Glutamatergic neuron (in vitro differentiated cells): Measurements from ENCODE around the gene IER3. TPM values are rescaled to one million over a fixed set of nuclear protein-coding genes. Genes with fewer than 3 reads are reported as not detected.

Experiments used
- DNase-seq: peaks from one replicate; pipeline ENCODE4 v3.0.0; 2022
- H3K27ac Mint-ChIP-seq: one replicate; pipeline ENCODE4 v1.8.0; 2020; ENCODE audit warnings: mild to moderate bottlenecking, mixed read lengths, inconsistent platforms; ENCODE audit not compliant: unreplicated experiment
- H3K27me3 Mint-ChIP-seq: one replicate; pipeline ENCODE4 v1.8.0; 2020; ENCODE audit warnings: mild to moderate bottlenecking, moderate library complexity, mixed read lengths, inconsistent platforms; ENCODE audit not compliant: unreplicated experiment
- H3K36me3 Mint-ChIP-seq: one replicate; pipeline ENCODE4 v1.8.0; 2020; ENCODE audit warnings: mild to moderate bottlenecking, mixed read lengths, inconsistent platforms; ENCODE audit not compliant: unreplicated experiment
- H3K4me1 Mint-ChIP-seq: one replicate; pipeline ENCODE4 v1.8.0; 2020; ENCODE audit warnings: mild to moderate bottlenecking, low read depth, mixed read lengths, inconsistent platforms; ENCODE audit not compliant: unreplicated experiment
- H3K4me3 Mint-ChIP-seq: one replicate; pipeline ENCODE4 v1.8.0; 2020; ENCODE audit warnings: mild to moderate bottlenecking, mixed read lengths, inconsistent platforms; ENCODE audit not compliant: unreplicated experiment
- H3K9me3 Mint-ChIP-seq: one replicate; pipeline ENCODE4 v1.8.0; 2020; ENCODE audit warnings: mild to moderate bottlenecking, moderate library complexity, mixed read lengths, inconsistent platforms; ENCODE audit not compliant: unreplicated experiment
- CTCF ChIP-seq: fragments of 200-600 bp; sonication (generic); IDR thresholded peaks from one replicate; pipeline ENCODE4 v1.5.0; 2021; ENCODE audit not compliant: partially characterized antibody, unreplicated experiment
- total RNA-seq: library from RNA; stranded (reverse); fragmentation: NEBNext Ultra II Directional; extraction: Animal tissue kit (Norgen Biotek cat#: 25700); gene quantifications from one replicate; pipeline ENCODE4 v1.2.1, GENCODE V29; 2021; ENCODE audit not compliant: unreplicated experiment

The IER3 gene
- total RNA-seq, 1 donor from 2014 or later, result 13.5 TPM

- peaks cover 3% of the 10 kb centered on the region for H3K9me3 Mint-ChIP-seq
- H3K27me3 Mint-ChIP-seq, result no peaks in the 10 kb centered on the region
- H3K27ac Mint-ChIP-seq, result no peak overlapping the region
- DNase-seq, result no peak
- peaks cover 8% of the 10 kb centered on the region for H3K36me3 Mint-ChIP-seq
- peaks cover 3% of the 10 kb centered on the region for H3K4me1 Mint-ChIP-seq
- no peak for TF ChIP-seq CTCF
- H3K4me3 Mint-ChIP-seq, result no peak overlapping the region
Measured at GRCh38 chr6:30780642-30780920, 36.2 kb upstream of the IER3 start.

DNA sequence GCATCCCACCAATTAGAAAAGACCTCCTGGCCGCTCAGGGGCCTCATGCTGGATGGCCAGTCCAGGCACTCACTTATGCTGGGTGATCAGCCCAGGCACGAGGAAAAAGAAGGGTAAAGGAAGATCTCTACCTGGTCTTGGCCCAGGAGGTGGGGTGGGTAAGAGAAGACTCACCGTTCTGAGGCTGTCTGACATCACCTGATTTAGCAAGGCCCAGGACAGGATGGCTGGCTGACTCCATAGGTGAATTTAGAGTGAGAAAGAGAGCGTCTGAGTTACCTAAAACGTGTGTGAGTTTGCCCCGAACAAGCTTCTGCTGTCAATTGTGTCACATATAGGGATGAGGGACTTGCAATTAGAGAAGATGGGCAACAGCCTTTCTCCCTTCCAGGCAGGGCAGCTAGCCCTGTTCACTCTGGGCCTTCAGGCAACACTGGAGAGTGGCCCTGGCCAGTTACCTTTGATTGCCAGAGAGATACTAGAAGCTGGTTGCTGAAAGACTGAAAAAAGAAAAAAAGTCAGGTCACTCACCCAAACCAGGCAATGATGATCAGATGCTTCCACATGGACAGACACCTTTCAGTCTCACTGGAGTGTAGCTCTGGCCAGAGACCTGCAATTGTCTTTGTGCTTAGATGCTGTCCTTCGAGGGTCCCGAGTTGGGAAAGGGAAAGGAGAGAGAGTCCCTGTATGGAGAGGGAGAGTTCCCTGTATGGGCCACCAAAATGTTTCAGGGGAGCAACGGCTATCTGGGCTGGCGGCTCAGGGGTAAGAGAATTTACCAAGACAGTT lies 35.7 kb upstream of the IER3 start:
- no peak for TF ChIP-seq CTCF
- H3K27me3 Mint-ChIP-seq, result no peaks in the 10 kb centered on the region
- H3K9me3 Mint-ChIP-seq, result peaks cover 1% of the 10 kb centered on the region
- no peak overlapping the region for H3K4me3 Mint-ChIP-seq
- H3K27ac Mint-ChIP-seq, result no peak overlapping the region
- DNase-seq, result no peak
- peaks cover 8% of the 10 kb centered on the region for H3K36me3 Mint-ChIP-seq
- H3K4me1 Mint-ChIP-seq, result peaks cover 3% of the 10 kb centered on the region

GRCh38 chr6:30778001-30778635 lies 33.8 kb upstream of the IER3 start:
- H3K36me3 Mint-ChIP-seq, result peaks cover 8% of the 10 kb centered on the region
- no peak overlapping the region for H3K27ac Mint-ChIP-seq
- H3K4me1 Mint-ChIP-seq, result peaks cover 3% of the 10 kb centered on the region
- H3K4me3 Mint-ChIP-seq, result no peak overlapping the region
- DNase-seq, result no peak
- TF ChIP-seq CTCF, result no peak
- H3K9me3 Mint-ChIP-seq, result peaks cover 2% of the 10 kb centered on the region
- H3K27me3 Mint-ChIP-seq, result no peaks in the 10 kb centered on the region

- H3K4me1 Mint-ChIP-seq, result peaks cover 3% of the 10 kb centered on the region
- peaks cover 2% of the 10 kb centered on the region for H3K9me3 Mint-ChIP-seq
- no peak for DNase-seq
- no peak for TF ChIP-seq CTCF
- H3K4me3 Mint-ChIP-seq, result no peak overlapping the region
- no peak overlapping the region for H3K27ac Mint-ChIP-seq
- H3K27me3 Mint-ChIP-seq, result no peaks in the 10 kb centered on the region
- H3K36me3 Mint-ChIP-seq, result peaks cover 8% of the 10 kb centered on the region
Measured at GRCh38 chr6:30777155-30777485, 32.8 kb upstream of the IER3 start.

DNA sequence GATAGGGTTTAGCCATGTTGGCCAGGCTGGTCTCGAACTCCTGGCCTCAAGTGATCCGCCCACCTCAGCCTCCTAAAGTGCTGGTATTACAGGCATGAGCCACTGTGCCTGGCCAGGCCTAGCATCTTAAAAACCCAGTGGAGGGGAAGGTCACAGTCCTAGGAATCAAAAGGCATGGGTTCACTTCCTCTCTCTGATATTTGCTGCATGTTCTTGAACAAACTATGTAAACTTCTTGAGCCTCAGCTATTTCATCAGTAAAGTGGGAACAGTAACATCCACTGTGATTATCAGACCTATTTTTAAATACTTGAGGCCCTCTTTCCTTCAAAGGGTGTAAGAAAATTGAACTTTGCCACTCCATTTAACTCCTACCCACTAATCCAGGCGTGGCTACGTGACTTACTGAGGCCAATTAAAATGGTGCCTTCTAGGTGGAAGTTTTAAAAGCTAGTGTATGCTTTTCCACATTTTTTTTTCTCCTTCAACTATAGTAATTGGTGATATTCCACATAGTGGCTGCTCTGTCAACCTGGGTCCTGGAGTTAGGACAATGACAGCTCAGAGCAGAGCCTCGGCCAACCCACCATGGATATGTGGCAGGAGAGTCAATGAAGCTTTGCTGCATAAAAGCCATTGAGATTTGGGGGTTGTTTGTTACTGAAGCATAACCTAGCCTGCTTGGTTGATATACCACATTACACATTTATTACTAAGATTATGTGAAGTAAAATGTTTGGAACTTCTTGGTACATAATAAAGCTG lies 32.2 kb upstream of the IER3 start:
- Mint-ChIP-seq H3K27me3 (no peaks in the 10 kb centered on the region), H3K36me3 (peaks cover 8% of the 10 kb centered on the region), H3K4me3 (no peak overlapping the region), H3K27ac (no peak overlapping the region), H3K4me1 (peaks cover 3% of the 10 kb centered on the region), H3K9me3 (peaks cover 2% of the 10 kb centered on the region)
- TF ChIP-seq CTCF, result no peak
- DNase-seq, result no peak
